SU-DHL-6 (cell line): Measurements from ENCODE around the gene AMPD3.

Experiments
- H2AFZ ChIP-seq: fragments of 200-600 bp; sonication (generic); 2 replicates; pipeline ENCODE4 v1.6.1; 2014; ENCODE audit warnings: low read depth, mild to moderate bottlenecking, moderate library complexity, mixed read lengths, antibody characterized with exemption, low read length; ENCODE audit not compliant: severe bottlenecking
- H3F3A ChIP-seq: fragments of 200-600 bp; shearing (Covaris generic); 2 replicates; pipeline ENCODE4 v1.6.0; 2016; ENCODE audit warnings: antibody characterized with exemption, mild to moderate bottlenecking; ENCODE audit not compliant: insufficient read depth
- H3K27ac ChIP-seq: fragments of 200-600 bp; sonication (generic); 2 replicates; pipeline ENCODE4 v1.5.1; 2016; ENCODE audit warnings: low read depth, mild to moderate bottlenecking, low read length, moderate library complexity, mixed read lengths
- H3K27me3 ChIP-seq: fragments of 200-600 bp; sonication (generic), shearing (Covaris generic); 2 replicates; pipeline ENCODE4 v1.6.0; 2014; ENCODE audit warnings: mild to moderate bottlenecking, low read length
- H3K36me3 ChIP-seq: fragments of 200-600 bp; sonication (generic); 2 replicates; pipeline ENCODE4 v1.6.1; 2014; ENCODE audit warnings: mild to moderate bottlenecking, low read length, mixed read lengths
- H3K4me2 ChIP-seq: fragments of 300-600, 200-600 bp; shearing (Covaris generic), sonication (generic); 2 replicates; pipeline ENCODE4 v1.6.0; 2014; ENCODE audit warnings: low read length, low read depth, mild to moderate bottlenecking; ENCODE audit not compliant: poor library complexity, severe bottlenecking
- H3K4me3 ChIP-seq: fragments of 200-600 bp; sonication (generic); 2 replicates; pipeline ENCODE4 v1.5.1; 2014; ENCODE audit warnings: antibody characterized with exemption, low read length, mild to moderate bottlenecking, mixed read lengths; ENCODE audit not compliant: insufficient read depth, poor library complexity, severe bottlenecking
- H3K79me2 ChIP-seq: fragments of 200-600 bp; sonication (generic); 2 replicates; pipeline ENCODE4 v1.6.1; 2014; ENCODE audit warnings: mild to moderate bottlenecking, low read length, moderate library complexity; ENCODE audit not compliant: insufficient read depth
- H3K9ac ChIP-seq: fragments of 200-600 bp; sonication (generic); 2 replicates; pipeline ENCODE4 v1.7.0; 2014; ENCODE audit warnings: mild to moderate bottlenecking, low read length
- H3K9me2 ChIP-seq: fragments of 200-600 bp; sonication (generic); replicated peaks from 2 replicates; pipeline ENCODE4 v1.6.1; 2014; ENCODE audit warnings: low read length; ENCODE audit not compliant: insufficient read depth
- H3K9me3 ChIP-seq: fragments of 200-600 bp; sonication (generic); 2 replicates; pipeline ENCODE4 v1.6.1; 2014; ENCODE audit warnings: low read length, mixed read lengths; ENCODE audit not compliant: insufficient read depth
- H4K20me1 ChIP-seq: fragments of 200-600 bp; sonication (generic); 2 replicates; pipeline ENCODE4 v1.6.1; 2014; ENCODE audit warnings: low read depth, mild to moderate bottlenecking, antibody characterized with exemption, low read length, moderate library complexity, mixed read lengths
- EZH2phosphoT487 ChIP-seq: fragments of 200-600 bp; sonication (generic), shearing (Covaris generic); conservative IDR thresholded peaks from 2 replicates; pipeline ENCODE4 v1.6.1; 2018; ENCODE audit warnings: mild to moderate bottlenecking, antibody characterized with exemption, low read length, moderate library complexity, mixed read lengths
- TF ChIP-seq, protein P1 (sequence below): fragments of 200-600 bp; sonication (generic); IDR thresholded peaks from one replicate; pipeline ENCODE4 v1.5.1; 2017; ENCODE audit warnings: antibody characterized with exemption, mild to moderate bottlenecking, low read length, moderate library complexity; ENCODE audit not compliant: insufficient read depth, poor library complexity, severe bottlenecking

Gene AMPD3

DNA sequence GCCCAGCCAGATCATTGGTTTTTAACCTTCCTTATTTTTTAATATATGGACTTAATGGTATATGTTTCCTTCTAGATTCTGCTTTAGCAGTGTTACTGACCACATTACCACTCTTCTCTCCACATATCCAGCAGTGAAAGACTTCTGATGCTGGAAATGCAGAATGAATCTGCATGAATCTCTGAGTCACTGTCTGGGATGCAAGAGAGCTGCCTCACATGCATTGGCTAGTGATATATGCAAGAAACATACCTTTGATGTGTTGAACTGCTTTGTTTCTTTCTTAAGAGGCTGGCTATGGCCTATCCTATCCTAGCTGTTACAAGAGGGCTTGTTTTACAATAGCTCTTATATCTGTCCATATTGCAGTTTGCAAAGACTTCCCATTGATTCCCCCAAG lies 16.6 kb upstream of the AMPD3 start:
- H3K27me3 ChIP-seq, result no peaks in the 10 kb centered on the region
- no peaks in the 10 kb centered on the region for H3K79me2 ChIP-seq
- H4K20me1 ChIP-seq, result no peaks in the 10 kb centered on the region
- no peak overlapping the region for H3K4me3 ChIP-seq
- H3K9me3 ChIP-seq, result no peaks in the 10 kb centered on the region
- no peak overlapping the region for H3K27ac ChIP-seq
- H3K4me2 ChIP-seq, result no peak overlapping the region
- H3K9me2 ChIP-seq, result no peaks in the 10 kb centered on the region
- TF ChIP-seq, protein P1, sequence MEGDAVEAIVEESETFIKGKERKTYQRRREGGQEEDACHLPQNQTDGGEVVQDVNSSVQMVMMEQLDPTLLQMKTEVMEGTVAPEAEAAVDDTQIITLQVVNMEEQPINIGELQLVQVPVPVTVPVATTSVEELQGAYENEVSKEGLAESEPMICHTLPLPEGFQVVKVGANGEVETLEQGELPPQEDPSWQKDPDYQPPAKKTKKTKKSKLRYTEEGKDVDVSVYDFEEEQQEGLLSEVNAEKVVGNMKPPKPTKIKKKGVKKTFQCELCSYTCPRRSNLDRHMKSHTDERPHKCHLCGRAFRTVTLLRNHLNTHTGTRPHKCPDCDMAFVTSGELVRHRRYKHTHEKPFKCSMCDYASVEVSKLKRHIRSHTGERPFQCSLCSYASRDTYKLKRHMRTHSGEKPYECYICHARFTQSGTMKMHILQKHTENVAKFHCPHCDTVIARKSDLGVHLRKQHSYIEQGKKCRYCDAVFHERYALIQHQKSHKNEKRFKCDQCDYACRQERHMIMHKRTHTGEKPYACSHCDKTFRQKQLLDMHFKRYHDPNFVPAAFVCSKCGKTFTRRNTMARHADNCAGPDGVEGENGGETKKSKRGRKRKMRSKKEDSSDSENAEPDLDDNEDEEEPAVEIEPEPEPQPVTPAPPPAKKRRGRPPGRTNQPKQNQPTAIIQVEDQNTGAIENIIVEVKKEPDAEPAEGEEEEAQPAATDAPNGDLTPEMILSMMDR, result no peak
- TF ChIP-seq EZH2phosphoT487, result no peak
- no peak overlapping the region for H3K9ac ChIP-seq
- 0 out of 2 replicates have a peak, but pooled peaks cover 8% of the 10 kb centered on the region for H3F3A ChIP-seq
- no peaks in the 10 kb centered on the region for H3K36me3 ChIP-seq
- no peak overlapping the region for H2AFZ ChIP-seq

DNA sequence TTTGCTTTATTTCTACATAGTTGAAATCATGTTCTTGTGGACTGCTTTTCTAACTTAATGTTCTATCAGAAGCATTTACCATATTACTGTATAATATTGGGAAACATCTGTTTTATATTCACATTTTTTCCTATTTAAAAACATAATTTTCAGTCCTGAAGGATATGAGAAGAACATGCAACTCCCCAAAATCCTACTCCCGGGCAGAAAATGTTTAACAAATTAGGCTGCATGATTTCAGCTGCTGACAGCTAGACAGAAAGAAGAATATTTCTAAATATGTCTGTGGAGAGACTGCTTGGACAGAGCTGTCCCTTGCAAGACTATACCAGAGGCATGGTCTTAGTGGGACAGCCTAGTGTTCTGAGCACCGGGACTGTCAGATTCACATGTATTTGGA lies 15.7 kb upstream of the AMPD3 start:
- no peaks in the 10 kb centered on the region for H3K27me3 ChIP-seq
- no peaks in the 10 kb centered on the region for H3K9me2 ChIP-seq
- H3K27ac ChIP-seq, result no peak overlapping the region
- no peak overlapping the region for H3K4me2 ChIP-seq
- no peaks in the 10 kb centered on the region for H4K20me1 ChIP-seq
- H3F3A ChIP-seq, result 0 out of 2 replicates have a peak, but pooled peaks cover 8% of the 10 kb centered on the region
- no peaks in the 10 kb centered on the region for H3K9me3 ChIP-seq
- H3K79me2 ChIP-seq, result no peaks in the 10 kb centered on the region
- H2AFZ ChIP-seq, result no peak overlapping the region
- no peaks in the 10 kb centered on the region for H3K36me3 ChIP-seq
- no peak overlapping the region for H3K9ac ChIP-seq
- no peak overlapping the region for H3K4me3 ChIP-seq
- TF ChIP-seq, protein P1, result no peak
- no peak for TF ChIP-seq EZH2phosphoT487

DNA sequence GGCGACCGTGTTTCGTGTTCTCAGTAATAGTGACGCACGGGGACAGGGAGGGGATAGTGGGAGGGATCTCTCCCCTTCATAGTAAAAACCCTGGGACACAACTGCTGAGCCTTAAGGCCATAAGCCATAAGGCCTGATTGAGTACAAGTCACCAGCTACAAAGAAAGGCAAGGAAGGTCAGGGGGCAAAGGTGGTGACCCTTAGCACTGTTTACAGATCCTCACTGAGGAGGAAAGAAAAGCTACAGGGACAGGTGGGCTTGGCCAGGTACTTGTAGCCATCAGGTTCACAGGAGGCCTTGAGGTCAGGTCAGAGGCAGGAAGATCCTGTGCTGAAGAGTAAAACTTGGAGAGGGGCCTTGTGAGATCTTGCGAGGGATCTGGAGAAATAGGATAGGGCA lies 15.1 kb upstream of the AMPD3 start:
- H3K9ac ChIP-seq, result no peak overlapping the region
- no peaks in the 10 kb centered on the region for H3K79me2 ChIP-seq
- 0 out of 2 replicates have a peak, but pooled peaks cover 8% of the 10 kb centered on the region for H3F3A ChIP-seq
- no peak overlapping the region for H3K27ac ChIP-seq
- H3K9me3 ChIP-seq, result no peaks in the 10 kb centered on the region
- no peaks in the 10 kb centered on the region for H3K36me3 ChIP-seq
- no peaks in the 10 kb centered on the region for H4K20me1 ChIP-seq
- no peaks in the 10 kb centered on the region for H3K9me2 ChIP-seq
- H3K4me2 ChIP-seq, result no peak overlapping the region
- TF ChIP-seq, protein P1, result no peak
- 0 out of 2 replicates have a peak, but pooled peaks have one; percentile 23 for TF ChIP-seq EZH2phosphoT487
- H3K4me3 ChIP-seq, result no peak overlapping the region
- H3K27me3 ChIP-seq, result no peaks in the 10 kb centered on the region
- no peak overlapping the region for H2AFZ ChIP-seq
